GM18858 (cell line): ENCODE data around the gene TMEM41A.

Experiments
- ATAC-seq: cut with Tn5 transposase; IDR thresholded peaks from one replicate; pipeline ENCODE4 v1.9.1; 2021; ENCODE audit not compliant: unreplicated experiment

TMEM41A gene

GRCh38 chr3:185498503-185499396 lies at the start of gene TMEM41A:
Gene TMEM41A (minus strand): TSS chr3:185499035. CDS start chr3:185498961, 74 bp downstream.
- ATAC-seq, result peak; percentile 87

- ATAC-seq, result no peak
Observed at GRCh38 chr3:185540695-185541094, 41.9 kb upstream of the TMEM41A start.

GRCh38 chr3:185539934-185540333 lies 41.1 kb upstream of the TMEM41A start:
- ATAC-seq, result no peak

GRCh38 chr3:185537369-185537970 lies 38.6 kb upstream of the TMEM41A start:
- ATAC-seq, result peak; percentile 96

GRCh38 chr3:185534511-185534910 lies 35.7 kb upstream of the TMEM41A start:
- no peak for ATAC-seq

GRCh38 chr3:185532901-185533300 lies 34.1 kb upstream of the TMEM41A start:
- no peak for ATAC-seq

- ATAC-seq, result no peak
Observed at GRCh38 chr3:185530856-185531255, 32.0 kb upstream of the TMEM41A start.

GRCh38 chr3:185528532-185528931 lies 29.7 kb upstream of the TMEM41A start:
- no peak for ATAC-seq

- ATAC-seq, result no peak
Observed at GRCh38 chr3:185527364-185527763, 28.5 kb upstream of the TMEM41A start.

- ATAC-seq, result no peak
Observed at GRCh38 chr3:185526349-185526951, 27.6 kb upstream of the TMEM41A start.

- ATAC-seq, result no peak
Observed at GRCh38 chr3:185521349-185522138, 22.7 kb upstream of the TMEM41A start.

GRCh38 chr3:185519021-185519420 lies 20.2 kb upstream of the TMEM41A start:
- no peak for ATAC-seq

- ATAC-seq, result no peak
Observed at GRCh38 chr3:185517387-185518130, 18.7 kb upstream of the TMEM41A start.

GRCh38 chr3:185511711-185512110 lies 12.9 kb upstream of the TMEM41A start:
- no peak for ATAC-seq

GRCh38 chr3:185508335-185508991 lies 9.6 kb upstream of the TMEM41A start:
- no peak for ATAC-seq

- ATAC-seq, result no peak
Observed at GRCh38 chr3:185507883-185508282, 9.0 kb upstream of the TMEM41A start.

- ATAC-seq, result no peak
Observed at GRCh38 chr3:185504636-185505035, 5.8 kb upstream of the TMEM41A start.

- no peak for ATAC-seq
Observed at GRCh38 chr3:185503521-185503920, 4.7 kb upstream of the TMEM41A start.

GRCh38 chr3:185502987-185503386 lies 4.2 kb upstream of the TMEM41A start:
- ATAC-seq, result no peak

- ATAC-seq, result no peak
Observed at GRCh38 chr3:185490241-185490640, 8.6 kb downstream of the TMEM41A start.
